ENCODE results near the gene GNB1.

GNB1 gene

GRCh38 chr1:1893997-1894353, 3.1 kb upstream of the GNB1 start:
- no peak for TF ChIP-seq CTCF (IDR thresholded peaks at IDR 0.05; ENCODE audit: low read length)
- no peak for TF ChIP-seq EZH2 (IDR thresholded peaks at IDR 0.05; ENCODE audit: borderline replicate concordance, low read length)
- Histone ChIP-seq H3K27me3 (ENCODE audit: insufficient read depth, low read length) (no peaks in the 10 kb centered on the region), H4K20me1 (ENCODE audit: insufficient read depth, low read length) (peaks cover 4% of the 10 kb centered on the region; the same call in 1 of the 2 replicates), H3K27ac (ENCODE audit: low read depth, low read length, poor library complexity, severe bottlenecking) (peak overlapping the region; percentile 98), H3K4me2 (ENCODE audit: low read length) (peak overlapping the region; percentile 48; the same call in 1 of the 2 replicates), H3K4me3 (ENCODE audit: low read depth, low read length, poor library complexity, severe bottlenecking) (no peak overlapping the region), H3K9me2 (ENCODE audit: low read depth, low read length) (no peaks in the 10 kb centered on the region), H3K79me2 (ENCODE audit: insufficient read depth, low read length) (peaks cover 13% of the 10 kb centered on the region), H2AFZ (ENCODE audit: low read length) (no peak overlapping the region), H3K9me3 (ENCODE audit: low read length) (no peaks in the 10 kb centered on the region), H3K36me3 (ENCODE audit: insufficient read depth, low read length) (peaks cover 8% of the 10 kb centered on the region; the same call in 1 of the 2 replicates), H3K9ac (ENCODE audit: low read length) (peak overlapping the region; percentile 55; the same call in 1 of the 2 replicates), H3F3A (ENCODE audit: insufficient read depth, low read length) (peaks cover 6% of the 10 kb centered on the region; the same call in 1 of the 2 replicates), H3K4me1 (ENCODE audit: insufficient read depth, low read length, severe bottlenecking) (peaks cover 74% of the 10 kb centered on the region)

- Histone ChIP-seq H3K9me3 (ENCODE audit: low read length) (no peaks in the 10 kb centered on the region), H3K27me3 (ENCODE audit: insufficient read depth, low read length) (no peaks in the 10 kb centered on the region), H3K27ac (ENCODE audit: low read depth, low read length, poor library complexity, severe bottlenecking) (peak overlapping the region; percentile 98), H3K79me2 (ENCODE audit: insufficient read depth, low read length) (peaks cover 18% of the 10 kb centered on the region), H4K20me1 (ENCODE audit: insufficient read depth, low read length) (peaks cover 6% of the 10 kb centered on the region; the same call in 1 of the 2 replicates), H3K4me2 (ENCODE audit: low read length) (peak overlapping the region; percentile 48), H3K9ac (ENCODE audit: low read length) (peak overlapping the region; percentile 55; the same call in 1 of the 2 replicates), H3K4me1 (ENCODE audit: insufficient read depth, low read length, severe bottlenecking) (peaks cover 74% of the 10 kb centered on the region), H3F3A (ENCODE audit: insufficient read depth, low read length) (peaks cover 2% of the 10 kb centered on the region; the same call in 1 of the 2 replicates), H3K4me3 (ENCODE audit: low read depth, low read length, poor library complexity, severe bottlenecking) (peak overlapping the region; percentile 32), H3K36me3 (ENCODE audit: insufficient read depth, low read length) (peaks cover 10% of the 10 kb centered on the region; the same call in 1 of the 2 replicates), H2AFZ (ENCODE audit: low read length) (no peak overlapping the region), H3K9me2 (ENCODE audit: low read depth, low read length) (no peaks in the 10 kb centered on the region)
- TF ChIP-seq EZH2 (IDR thresholded peaks at IDR 0.05; ENCODE audit: borderline replicate concordance, low read length): no peak
- no peak for TF ChIP-seq CTCF (IDR thresholded peaks at IDR 0.05; ENCODE audit: low read length)
Measured at GRCh38 chr1:1893291-1893985, 2.6 kb upstream of the GNB1 start.

- no peak for TF ChIP-seq EZH2 (IDR thresholded peaks at IDR 0.05; ENCODE audit: borderline replicate concordance, low read length)
- no peak for TF ChIP-seq CTCF (IDR thresholded peaks at IDR 0.05; ENCODE audit: low read length)
- H3K4me2 ChIP-seq (ENCODE audit: low read length): peak overlapping the region; percentile 83
- H2AFZ ChIP-seq (ENCODE audit: low read length): no peak overlapping the region
- H3K79me2 ChIP-seq (ENCODE audit: insufficient read depth, low read length): peaks cover 25% of the 10 kb centered on the region
- no peaks in the 10 kb centered on the region for H3K9me3 ChIP-seq (ENCODE audit: low read length)
- H3K27ac ChIP-seq (ENCODE audit: low read depth, low read length, poor library complexity, severe bottlenecking): peak overlapping the region; percentile 98
- H3K4me3 ChIP-seq (ENCODE audit: low read depth, low read length, poor library complexity, severe bottlenecking): peak overlapping the region; percentile 71
- H4K20me1 ChIP-seq (ENCODE audit: insufficient read depth, low read length): peaks cover 6% of the 10 kb centered on the region; the same call in 1 of the 2 replicates
- H3K27me3 ChIP-seq (ENCODE audit: insufficient read depth, low read length): no peaks in the 10 kb centered on the region
- no peaks in the 10 kb centered on the region for H3K9me2 ChIP-seq (ENCODE audit: low read depth, low read length)
- H3K9ac ChIP-seq (ENCODE audit: low read length): peak overlapping the region; percentile 90
- H3K4me1 ChIP-seq (ENCODE audit: insufficient read depth, low read length, severe bottlenecking): peaks cover 76% of the 10 kb centered on the region
- peaks cover 13% of the 10 kb centered on the region; the same call in 1 of the 2 replicates for H3K36me3 ChIP-seq (ENCODE audit: insufficient read depth, low read length)
- no peaks in the 10 kb centered on the region for H3F3A ChIP-seq (ENCODE audit: insufficient read depth, low read length)
Measured at GRCh38 chr1:1892763-1893120, 1.9 kb upstream of the GNB1 start.
